GM18498 (cell line): ENCODE data around the gene CRISPLD2.
"Not testable (repeated sequence)": the region's sequence is repeated elsewhere in the genome, so short reads cannot be mapped to it uniquely, and the experiment has no call there.

Source experiments
- ATAC-seq: cut with Tn5 transposase; IDR thresholded peaks from one replicate; pipeline ENCODE4 v1.9.1; 2021; ENCODE audit warnings: mild to moderate bottlenecking, moderate library complexity; ENCODE audit not compliant: unreplicated experiment

Gene CRISPLD2

DNA sequence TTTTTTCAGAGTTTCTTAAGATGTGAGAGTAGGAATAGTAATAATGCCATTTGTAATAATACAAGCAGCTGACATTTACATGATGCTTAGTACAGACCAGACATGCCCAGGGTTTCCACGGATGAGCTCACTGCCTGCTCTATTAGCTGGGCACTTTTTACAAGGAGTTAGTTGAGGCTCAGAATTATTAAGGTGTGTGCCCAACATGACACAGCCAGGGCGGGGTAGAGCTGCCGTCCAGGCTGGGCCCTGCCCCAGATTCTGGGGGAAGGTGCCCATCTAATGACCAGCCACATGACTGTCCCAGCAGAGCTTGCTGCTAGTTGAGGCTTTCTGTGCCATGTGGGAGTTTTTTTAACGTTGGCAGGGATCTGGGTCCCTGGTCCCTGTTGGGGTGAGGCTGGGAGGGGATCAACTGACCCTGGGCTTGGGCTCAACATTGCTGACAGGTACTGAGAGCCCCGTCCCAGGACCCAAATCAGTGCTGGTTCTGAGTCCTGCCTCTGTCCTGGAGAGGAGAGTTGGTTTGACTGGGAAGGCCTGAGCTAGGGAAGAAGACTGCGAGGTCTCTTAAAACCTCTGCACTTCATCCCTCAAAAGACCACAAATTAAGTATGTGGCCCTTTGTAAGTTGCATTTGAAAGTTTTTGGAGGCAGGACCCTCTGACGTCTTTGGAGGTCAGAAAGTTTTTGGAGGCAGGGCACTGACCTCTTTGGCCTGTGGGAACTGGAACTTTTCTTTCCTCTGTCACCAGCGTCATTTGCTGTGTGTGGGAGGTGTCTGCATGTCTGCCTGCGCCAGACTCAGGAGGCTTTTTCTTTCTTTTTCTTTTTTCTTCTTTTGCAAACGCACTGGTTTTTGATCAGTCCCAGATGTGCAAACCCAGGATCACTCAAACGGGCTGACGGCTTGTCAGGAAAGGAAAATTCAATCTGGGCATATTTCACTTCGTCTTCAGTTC, 2.2 kb downstream of the CRISPLD2 start:
- ATAC-seq, result no peak

- no peak for ATAC-seq
Observed at GRCh38 chr16:84822990-84823389, 3.2 kb downstream of the CRISPLD2 start.

DNA sequence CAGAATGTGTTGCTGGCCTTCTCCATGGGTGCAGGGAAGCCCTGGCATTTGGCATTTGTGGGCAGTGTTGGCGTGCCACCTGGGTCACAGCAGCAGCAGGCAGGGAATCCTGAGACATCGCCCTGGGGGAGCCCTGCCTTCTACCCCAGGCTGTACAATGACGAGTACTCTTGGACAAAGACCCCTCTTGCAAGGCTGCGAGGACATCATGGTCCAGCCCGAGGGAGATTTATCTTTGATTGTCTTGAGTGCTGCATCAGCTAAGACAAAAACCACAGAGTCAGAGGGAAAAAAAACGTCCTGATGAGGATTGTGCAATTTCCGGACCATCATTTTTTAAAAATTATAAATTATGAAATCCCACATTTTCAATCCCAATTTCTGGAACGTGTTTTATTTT, 3.7 kb downstream of the CRISPLD2 start:
- ATAC-seq, result no peak

DNA sequence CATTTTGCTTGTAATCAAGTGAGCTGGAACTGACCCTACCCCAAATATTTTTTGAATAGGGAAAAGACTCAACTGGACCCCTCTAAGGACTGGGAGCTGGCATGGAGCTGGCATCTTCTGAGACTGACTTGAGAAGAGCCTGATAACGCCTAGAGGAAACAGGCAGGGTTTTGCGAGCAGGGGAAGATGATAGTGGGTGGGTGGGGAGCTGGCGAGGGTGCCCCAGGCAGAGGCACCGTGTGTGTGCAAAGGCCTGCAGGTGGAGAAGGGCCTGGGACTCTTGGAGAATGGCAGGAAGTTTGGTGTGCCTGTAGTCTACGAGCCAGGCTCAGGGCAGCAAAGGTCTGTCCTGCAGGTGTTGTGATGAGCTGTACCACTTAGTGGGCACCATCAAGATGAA, 4.1 kb downstream of the CRISPLD2 start:
- ATAC-seq, result no peak

DNA sequence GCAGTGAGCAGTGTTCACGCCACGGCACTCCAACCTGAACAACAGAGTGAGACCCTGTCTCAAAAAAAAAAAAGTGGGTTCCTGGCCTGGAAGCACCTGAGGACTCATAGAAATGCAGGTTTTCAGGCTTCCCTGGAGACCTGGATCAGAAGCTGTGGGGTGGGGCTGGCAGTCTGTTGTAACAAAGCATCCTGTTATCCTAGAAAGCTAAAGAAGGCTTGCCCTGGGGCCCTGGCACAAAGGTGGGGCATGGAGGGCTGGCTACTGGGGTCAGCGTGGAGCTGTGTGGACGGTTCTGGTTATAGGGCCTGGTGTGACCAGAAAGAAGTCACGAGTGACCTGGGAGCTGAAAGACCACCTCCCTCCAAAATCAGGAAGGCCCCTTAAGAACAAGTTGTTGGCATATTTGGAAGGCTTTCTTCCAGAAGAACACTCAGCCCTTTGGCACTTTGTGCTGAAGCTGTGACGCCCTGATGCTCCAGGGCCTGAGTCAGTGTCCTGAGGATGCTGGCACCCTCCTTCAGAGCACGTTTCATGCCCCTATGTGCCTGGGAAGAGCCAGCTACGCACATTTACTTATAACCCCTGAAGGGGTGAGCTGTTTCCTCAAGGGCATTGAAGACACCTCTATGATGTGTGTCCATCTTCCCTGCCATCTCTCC, 6.2 kb downstream of the CRISPLD2 start:
- ATAC-seq, result no peak

DNA sequence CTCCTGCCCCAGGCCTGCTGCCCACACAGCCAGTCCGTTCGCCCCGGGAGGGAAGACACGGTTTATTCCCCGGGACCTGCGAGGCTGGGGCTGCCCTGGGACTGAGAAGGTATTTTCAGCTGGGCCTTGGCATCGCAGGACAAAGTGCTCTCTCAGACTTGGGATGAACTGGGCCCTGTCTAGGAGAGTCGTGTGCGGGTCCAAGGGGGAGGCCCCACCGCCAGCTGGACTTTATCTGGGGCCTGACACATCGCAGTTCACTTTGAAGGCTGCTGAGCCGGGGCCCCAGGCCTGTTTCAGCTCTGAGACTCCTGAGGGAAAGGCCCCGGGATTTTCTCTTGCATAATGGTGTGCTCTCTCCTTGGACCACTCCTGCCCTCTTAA, 6.8 kb downstream of the CRISPLD2 start:
- no peak for ATAC-seq

DNA sequence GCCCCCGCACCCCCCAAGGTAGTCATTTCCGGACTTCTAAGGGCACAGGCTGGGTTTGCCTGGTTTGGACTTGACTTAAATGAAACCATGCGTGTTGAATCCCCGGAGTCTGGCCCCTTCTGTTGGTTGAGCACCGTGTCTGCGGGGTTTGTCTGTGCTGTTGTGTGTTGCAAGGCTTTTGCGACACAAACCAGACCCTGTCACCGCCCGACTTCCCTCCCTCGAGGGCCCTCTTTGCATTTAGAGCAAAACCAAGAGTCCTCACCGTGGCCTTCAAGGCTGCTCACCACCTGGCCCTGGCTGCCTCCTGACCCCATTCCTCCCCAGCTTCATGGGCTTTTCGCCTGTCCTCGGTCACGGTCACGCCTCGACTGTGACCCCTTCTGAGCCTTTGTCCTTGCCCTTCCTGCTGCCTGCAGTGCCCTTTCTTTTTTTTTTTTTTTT, 7.4 kb downstream of the CRISPLD2 start:
- ATAC-seq, result no peak

GRCh38 chr16:84827897-84828296, 8.1 kb downstream of the CRISPLD2 start:
- ATAC-seq, result no peak

GRCh38 chr16:84828322-84828721, 8.5 kb downstream of the CRISPLD2 start:
- ATAC-seq, result no peak

DNA sequence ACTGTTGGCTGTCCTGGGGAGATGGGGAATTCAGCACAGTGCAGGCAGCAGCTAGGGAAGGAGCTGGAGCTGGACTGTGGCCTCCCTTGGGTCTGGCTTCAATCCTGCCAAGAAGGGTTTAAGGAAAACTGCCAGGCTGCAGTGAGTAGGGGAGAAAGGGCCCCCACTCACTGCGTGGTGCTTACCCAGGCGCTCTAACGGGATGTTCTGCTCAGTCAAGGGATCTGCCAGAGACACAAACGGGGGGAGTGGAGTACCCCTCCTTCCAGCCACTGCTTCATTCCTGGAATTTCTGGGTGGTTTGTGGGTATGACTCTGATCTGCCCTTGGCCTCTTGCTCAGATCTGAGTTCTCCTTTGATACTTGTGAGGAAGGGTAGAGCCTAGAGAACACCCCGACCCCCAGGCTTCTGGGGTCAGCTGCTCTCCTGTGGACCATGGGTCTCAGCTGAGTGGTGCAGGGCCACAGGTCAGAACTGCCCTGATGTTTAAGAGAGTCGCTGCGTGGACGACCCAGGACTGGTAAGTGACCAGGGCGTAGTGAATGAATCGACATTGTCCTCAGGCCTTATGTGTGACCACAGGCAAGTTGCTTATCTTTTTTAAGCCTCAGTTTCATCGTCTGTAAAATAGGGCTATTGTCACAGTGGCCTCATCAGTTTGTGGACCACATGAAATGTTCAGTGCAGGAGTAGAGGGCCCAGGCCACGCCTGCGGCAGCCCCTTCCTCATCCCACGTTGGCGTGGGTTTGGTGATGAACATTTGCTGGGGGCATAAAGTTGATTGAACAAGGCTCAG, 9.6 kb downstream of the CRISPLD2 start:
- no peak for ATAC-seq

DNA sequence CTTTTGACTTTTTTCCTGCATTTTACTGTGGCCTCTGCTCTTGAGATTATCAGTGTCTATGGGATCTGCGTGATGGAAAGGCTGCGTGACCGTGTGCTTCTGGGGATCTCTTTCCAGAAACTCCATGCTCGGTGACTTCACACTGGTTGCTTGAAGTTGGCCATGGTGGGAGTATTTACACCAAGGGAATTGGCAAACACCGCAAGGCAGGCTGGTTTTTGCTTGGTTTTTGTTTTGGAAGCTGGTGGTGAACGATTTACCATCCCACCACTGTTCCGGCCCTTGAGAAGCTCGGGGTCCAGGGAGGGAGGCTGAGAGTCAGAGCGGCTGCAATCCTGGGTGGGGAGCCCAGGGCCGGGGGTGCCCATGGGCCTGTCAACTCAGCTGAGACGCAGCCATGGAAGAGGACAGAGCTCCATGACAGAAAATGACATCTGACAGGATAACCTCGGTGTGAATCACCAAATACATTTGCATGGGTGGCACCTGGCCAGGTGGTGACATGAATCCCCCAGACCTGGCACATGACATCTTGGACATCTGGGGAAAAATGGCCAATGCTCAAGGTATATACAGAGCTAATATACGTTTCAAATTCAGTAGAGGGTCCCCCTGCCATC, 11.1 kb downstream of the CRISPLD2 start:
- no peak for ATAC-seq

- ATAC-seq, result not testable (repeated sequence)
Observed at GRCh38 chr16:84831728-84832127, 11.9 kb downstream of the CRISPLD2 start.

- no peak for ATAC-seq
Observed at GRCh38 chr16:84832488-84833143, 12.8 kb downstream of the CRISPLD2 start.

- ATAC-seq, result no peak
Observed at GRCh38 chr16:84833144-84833500, 13.3 kb downstream of the CRISPLD2 start.

GRCh38 chr16:84833542-84834402, 14.0 kb downstream of the CRISPLD2 start:
- ATAC-seq, result no peak

DNA sequence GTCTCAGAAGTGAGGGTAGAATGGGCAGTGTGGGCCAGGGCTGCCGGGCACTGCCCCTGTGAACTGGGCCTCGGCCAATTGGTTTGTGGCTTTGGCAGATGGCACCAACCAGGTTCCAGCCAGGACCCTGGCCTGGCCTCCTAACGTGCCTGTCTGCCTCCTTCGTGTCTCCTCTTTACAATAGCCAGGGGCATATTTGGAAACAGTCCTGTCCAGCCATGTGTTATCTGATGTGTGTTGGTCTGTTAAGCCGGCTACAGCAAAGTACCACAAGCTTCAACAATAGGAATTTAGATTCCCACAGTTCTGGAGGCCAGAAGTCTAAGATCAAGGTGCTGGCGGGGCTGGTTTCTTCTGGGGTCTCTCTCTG, 14.6 kb downstream of the CRISPLD2 start:
- no peak for ATAC-seq

- no peak for ATAC-seq
Observed at GRCh38 chr16:84836234-84836647, 16.5 kb downstream of the CRISPLD2 start.

DNA sequence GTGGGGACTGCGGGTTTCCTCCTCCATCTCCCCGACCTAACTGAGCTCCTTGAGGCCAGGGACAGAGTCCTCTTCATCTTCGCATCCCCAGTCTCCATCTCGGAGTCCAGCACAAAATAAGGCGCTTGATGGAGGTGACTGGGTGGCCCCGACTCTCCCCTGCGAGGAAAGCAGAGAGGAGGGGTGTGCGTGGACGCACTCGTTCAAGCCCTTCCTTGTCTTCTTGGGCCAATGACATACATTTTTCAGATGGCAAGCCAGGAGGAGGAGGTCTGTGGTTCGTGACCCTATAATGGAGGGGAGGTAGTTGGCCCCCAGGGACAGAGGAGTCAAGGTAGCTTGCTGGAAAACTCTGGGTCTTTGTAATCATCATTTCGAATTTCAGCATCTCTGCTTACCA, 17.2 kb downstream of the CRISPLD2 start:
- no peak for ATAC-seq

GRCh38 chr16:84838383-84838948, 18.7 kb downstream of the CRISPLD2 start:
- no peak for ATAC-seq
